K562 (cell line): ENCODE results near the gene SLC1A2. TPM values are rescaled to one million over a fixed set of nuclear protein-coding genes. Genes with fewer than 3 reads are reported as not detected.

Experiments used
- ATAC-seq: fragments of 200-7000 bp; cut with Tn5 transposase; 3 replicates; pipeline ENCODE4 v1.9.1; 2020; ENCODE audit warnings: moderate library complexity
- BruUV-seq: library from RNA; stranded (reverse); fragments of 400-500 nt; replicated peaks from 2 replicates; lab custom pipeline; 2021; lab: Mats Ljungman, UMichigan
- CTCF ChIA-PET: fragments of 300-600 bp; formaldehyde crosslinking; extraction: SDS; loops from one replicate; lab custom pipeline; 2021; ENCODE audit warnings: low intra/inter-chr PET ratio; lab: Yijun Ruan, JAX
- POLR2A ChIA-PET: fragments of 300-600, 350-650 bp; sonication (Branson Sonifier 250); formaldehyde crosslinking; extraction: SDS; loops from one replicate; lab custom pipeline; 2021; ENCODE audit warnings: antibody characterized with exemption, inconsistent platforms; lab: Yijun Ruan, JAX
- DNase-seq, 4 experiments: peaks; one replicate each; pipeline versions ENCODE4 v3.0.0 to v3.0.0-alpha.2; 2011 to 2018; ENCODE audit warnings: low spot score in 3 of 4, mixed read lengths in 3 of 4; ENCODE audit errors: extremely low read depth in 1 of 4
- FAIRE-seq: peaks from 2 replicates; lab custom pipeline; 2011; peaks lifted over from hg19 to GRCh38; lab: Jason Lieb, UNC
- H2AFZ ChIP-seq: 2 replicates; pipeline ENCODE4 v1.6.0; 2011; ENCODE audit warnings: low read depth, low read length, control low read depth, inconsistent platforms
- H3K27ac ChIP-seq: fragments of 200-600 bp; 3 replicates; pipeline ENCODE4 v1.8.0; 2011; ENCODE audit warnings: low read depth, mild to moderate bottlenecking, control low read depth, inconsistent platforms, low read length, moderate library complexity, mixed read lengths; ENCODE audit errors: extremely low read depth
- H3K27me3 ChIP-seq, 2 experiments: fragments of 300-600 bp in 1 of 2; 2 replicates in 1 of 2; 3 replicates in 1 of 2; pipeline versions ENCODE4 v1.6.0 to v1.8.0; 2011; ENCODE audit warnings: inconsistent platforms in 2 of 2, low read length in 2 of 2, mild to moderate bottlenecking in 1 of 2, mixed read lengths in 1 of 2, moderate library complexity in 1 of 2; ENCODE audit not compliant: control insufficient read depth in 2 of 2, insufficient read depth in 2 of 2
- H3K36me3 ChIP-seq: fragments of 300-600 bp; 3 replicates; pipeline ENCODE4 v1.8.0; 2011; ENCODE audit warnings: mild to moderate bottlenecking, low read length, inconsistent platforms; ENCODE audit not compliant: control insufficient read depth, insufficient read depth
- H3K4me1 ChIP-seq, 2 experiments: fragments of 200-600 bp in 1 of 2; replicated peaks in 1 of 2; 2 replicates in 1 of 2; 3 replicates in 1 of 2; pipeline versions ENCODE4 v1.5.1 to v1.8.0; 2011; ENCODE audit warnings: inconsistent platforms in 2 of 2, low read length in 2 of 2, mild to moderate bottlenecking in 1 of 2, mixed read lengths in 1 of 2, moderate library complexity in 1 of 2; ENCODE audit not compliant: control insufficient read depth in 2 of 2, insufficient read depth in 2 of 2
- H3K4me2 ChIP-seq: 2 replicates; pipeline ENCODE4 v1.6.1; 2011; ENCODE audit warnings: low read length, control low read depth, inconsistent platforms, mixed read lengths; ENCODE audit not compliant: insufficient read depth
- H3K4me3 ChIP-seq: fragments of 200-600 bp; sonication (generic), shearing (Covaris generic); 2 replicates; pipeline ENCODE4 v1.5.1; 2016; ENCODE audit warnings: control low read depth, inconsistent platforms
- H3K79me2 ChIP-seq: fragments of 200-600 bp; 3 replicates; pipeline ENCODE4 v1.8.0; 2011; ENCODE audit warnings: low read length, inconsistent platforms; ENCODE audit not compliant: control insufficient read depth, insufficient read depth
- H3K9ac ChIP-seq, 2 experiments: 2 replicates each; pipeline versions ENCODE4 v1.6.0 to v1.6.1; 2011; ENCODE audit warnings: low read depth in 2 of 2, low read length in 2 of 2, control low read depth in 1 of 2, inconsistent platforms in 1 of 2, mild to moderate bottlenecking in 1 of 2, mixed read lengths in 1 of 2; ENCODE audit not compliant: insufficient read depth in 1 of 2
- H3K9me1 ChIP-seq: one replicate; pipeline ENCODE4 v1.6.0; 2011; ENCODE audit warnings: inconsistent platforms, mild to moderate bottlenecking, low read length, moderate library complexity; ENCODE audit not compliant: control insufficient read depth, insufficient read depth
- H3K9me3 ChIP-seq: replicated peaks from 2 replicates; pipeline ENCODE4 v1.5.1; 2011; ENCODE audit warnings: low read depth, low read length, inconsistent platforms; ENCODE audit not compliant: control insufficient read depth, insufficient read depth
- H4K20me1 ChIP-seq: replicated peaks from 2 replicates; pipeline ENCODE4 v1.6.1; 2011; ENCODE audit warnings: low read length, inconsistent platforms, mixed read lengths; ENCODE audit not compliant: control insufficient read depth, insufficient read depth
- GATAD2A ChIP-seq: fragments of 450-650 bp; IDR thresholded peaks from 2 replicates; pipeline ENCODE4 v1.6.1; 2017
- JUN ChIP-seq, 2 experiments: sonication (generic) in 1 of 2; formaldehyde crosslinking in 1 of 2; IDR thresholded peaks; 2 replicates each; pipeline versions ENCODE4 v1.6.1 to v1.8.0; 2012 to 2022; ENCODE audit warnings: borderline replicate concordance in 2 of 2, mild to moderate bottlenecking in 2 of 2, improper control_type of control experiment in 1 of 2, low read depth in 1 of 2, low read length in 1 of 2, missing genetic modification reagents in 1 of 2
- MECOM ChIP-seq: fragments of 250-450 bp; sonication (Bioruptor Pico); IDR thresholded peaks from 2 replicates; pipeline ENCODE4 v1.8.0; 2022; ENCODE audit warnings: inconsistent platforms
- NFIC ChIP-seq: fragments of 450-650 bp; IDR thresholded peaks from 2 replicates; pipeline ENCODE4 v1.6.1; 2017; ENCODE audit warnings: mild to moderate bottlenecking, inconsistent platforms
- RFX1 ChIP-seq: fragments of 450-650 bp; IDR thresholded peaks from 2 replicates; pipeline ENCODE4 v1.6.1; 2016; ENCODE audit warnings: mild to moderate bottlenecking, moderate library complexity
- ZNF217 ChIP-seq: sonication (generic); formaldehyde crosslinking; IDR thresholded peaks from 2 replicates; pipeline ENCODE4 v1.8.0; 2022; ENCODE audit warnings: mild to moderate bottlenecking, missing genetic modification reagents
- WGBS: fragments of 100-300 bp; shearing (Covaris generic); methylation state at CpG from one replicate; pipeline ENCODE4 v1.1.6; 2016; ENCODE audit warnings: low coverage, mixed read lengths; ENCODE audit not compliant: insufficient coverage; ENCODE audit errors: missing lambda C conversion rate; 5-methylcytosine and 5-hydroxymethylcytosine counted together
- in situ Hi-C: fragments of 300-500 bp; cut with MboI; formaldehyde crosslinking; loops from 4 replicates; pipeline ENCODE4 v1.15.0; 2018; ENCODE audit warnings: inconsistent platforms, mixed read lengths
- intact Hi-C: fragments of 100-400 bp; cut with micrococcal nuclease; formaldehyde crosslinking; loops from 2 replicates; pipeline ENCODE4 v1.14.2; 2022
- polyA plus RNA-seq, 8 experiments: library from polyadenylated mRNA; depleted of rRNA in 4 of 8; stranded (reverse) in 5 of 8; unstranded in 3 of 8; fragments of >200 nt; fragmentation: Nextera tagmentation in 2 of 8; fragmentation: Illumina TruSeq in 1 of 8; extraction: Ambion mirVana in 2 of 8; extraction: Trizol in 1 of 8; gene quantifications; 2 replicates each; pipeline versions ENCODE4 v1.2.1 to v1.2.3, GENCODE V29; 2011 to 2014; ENCODE audit warnings: inconsistent platforms in 1 of 8, missing spikeins in 1 of 8
- total RNA-seq, 7 experiments: library from RNA; depleted of rRNA in 6 of 7; stranded (reverse); fragments of >200 nt in 6 of 7; fragmentation: Illumina TruSeq in 2 of 7; extraction: Trizol in 2 of 7; gene quantifications; 2 replicates each; pipeline versions ENCODE4 v1.2.1 to v1.2.3, GENCODE V29; 2011 to 2021; ENCODE audit warnings: low replicate concordance in 1 of 7

SLC1A2 gene
- total and polyA plus RNA-seq, 9 of the 15 experiments (the other 6 are each of a cell fraction or from before 2014, with no cell fraction given) = 0.03 to 0.07 (median 0.04) TPM; not detected in 5

DNA sequence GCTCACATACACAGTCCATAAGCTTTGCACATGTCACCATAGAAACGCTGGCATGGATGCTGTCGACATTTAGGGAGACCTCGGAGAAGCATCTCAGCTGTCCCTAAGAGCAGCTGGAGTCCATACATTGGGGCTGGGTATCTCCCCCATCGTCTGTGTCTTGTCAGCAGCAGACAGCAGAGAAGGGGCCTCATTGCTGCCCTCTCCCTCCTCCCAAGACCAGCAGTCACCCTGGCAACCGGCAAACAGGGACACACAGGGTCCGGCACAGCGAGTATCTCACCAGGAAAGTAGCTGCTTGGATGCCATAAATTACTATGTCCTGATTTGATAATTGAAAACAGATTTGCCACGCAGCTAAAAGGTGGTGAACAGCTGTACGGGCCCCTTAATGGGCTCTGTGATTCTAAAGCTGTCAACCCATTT lies 196.0 kb downstream of the SLC1A2 start:
- FAIRE-seq (no peak), ATAC-seq (no peak), DNase-seq (no peak)
- POLR2A ChIA-PET = no interaction called here
- WGBS = 0% methylated on average over 9 of the region's 9 CpGs
- H3K79me2 ChIP-seq = no peaks in the 10 kb centered on the region
- no peak overlapping the region for H3K9ac ChIP-seq
- TF ChIP-seq NFIC (no peak), RFX1 (peak; percentile 18; the same call in 1 of the 2 replicates)
- no peak overlapping the region for H2AFZ ChIP-seq
- no peak overlapping the region for H3K4me2 ChIP-seq
- H3K9me1 ChIP-seq = no peaks in the 10 kb centered on the region
- H3K27ac ChIP-seq = no peak overlapping the region
- intact Hi-C loops = no loop called here
- no peaks in the 10 kb centered on the region for H3K9me3 ChIP-seq
- CTCF ChIA-PET = no interaction called here
- BruUV-seq = no TSS peak
- H3K36me3 ChIP-seq = no peaks in the 10 kb centered on the region
- in situ Hi-C loops = no loop called here
- H4K20me1 ChIP-seq = no peaks in the 10 kb centered on the region; the same call in 1 of the 2 replicates
- no peak overlapping the region for H3K4me3 ChIP-seq
- H3K4me1 ChIP-seq = no peaks in the 10 kb centered on the region
- H3K27me3 ChIP-seq = peaks cover 5 to 10% of the 10 kb centered on the region in 2 experiments; a peak in 1 of 5 replicates

DNA sequence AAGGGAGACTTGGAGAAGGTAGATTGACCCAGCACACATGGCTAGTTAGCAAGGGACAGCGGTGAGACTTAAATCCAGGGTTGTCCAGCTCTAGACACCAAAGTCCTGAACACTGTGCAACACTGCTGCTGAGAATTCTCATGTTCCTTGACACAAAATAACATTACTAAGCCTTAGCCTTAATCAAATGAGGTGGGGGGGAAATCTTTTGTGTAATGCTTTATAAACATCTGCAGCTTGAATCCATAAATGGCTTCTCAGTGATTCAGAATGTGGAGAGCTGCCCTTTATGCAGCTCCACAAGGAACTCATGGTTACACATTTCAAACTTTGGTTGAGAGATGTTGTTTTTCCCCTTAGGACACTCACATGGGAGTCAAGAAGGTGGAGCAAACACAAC lies 200.4 kb downstream of the SLC1A2 start:
- no peak overlapping the region for H3K9ac ChIP-seq
- H3K79me2 ChIP-seq = no peaks in the 10 kb centered on the region
- no peak overlapping the region for H3K4me3 ChIP-seq
- H3K9me3 ChIP-seq = no peaks in the 10 kb centered on the region
- POLR2A ChIA-PET = no interaction called here
- peaks cover 2 to 10% of the 10 kb centered on the region in 2 experiments; a peak in 1 of 5 replicates for H3K27me3 ChIP-seq
- in situ Hi-C loops (no loop called here), intact Hi-C loops (no loop called here)
- CTCF ChIA-PET = no interaction called here
- no peak for FAIRE-seq
- TF ChIP-seq GATAD2A (no peak), MECOM (CRISPR knock-in tag) (no peak), JUN (IDR thresholded peaks at IDR 0.05; ENCODE audit: borderline replicate concordance, low read depth, low read length) (no peak), JUN (CRISPR knock-in tag; IDR thresholded peaks at IDR 0.05; ENCODE audit: borderline replicate concordance) (no peak), ZNF217 (CRISPR knock-in tag) (no peak)
- H3K27ac ChIP-seq = no peak overlapping the region
- no peak for DNase-seq
- no peak overlapping the region for H2AFZ ChIP-seq
- H3K9me1 ChIP-seq = no peaks in the 10 kb centered on the region
- H3K4me2 ChIP-seq = no peak overlapping the region
- no peak for ATAC-seq
- BruUV-seq = no TSS peak
- H3K36me3 ChIP-seq = no peaks in the 10 kb centered on the region
- H4K20me1 ChIP-seq = no peaks in the 10 kb centered on the region; the same call in 1 of the 2 replicates
- 0% methylated on average over 1 of the region's 1 CpG for WGBS
- no peaks in the 10 kb centered on the region for H3K4me1 ChIP-seq
